ENCODE results near the gene HABP4. TPM values are rescaled to one million over a fixed set of nuclear protein-coding genes. Genes with fewer than 3 reads are reported as not detected.

Gene HABP4
- total RNA-seq, 4 donors from 2014 or later: 6.3 to 13.4 (median 10.2) TPM

GRCh38 chr9:96483733-96484390 is 33.9 kb downstream of the HABP4 start:
- no peak for TF ChIP-seq POLR2A (IDR thresholded peaks at IDR 0.05)
- no peak for TF ChIP-seq CTCF (IDR thresholded peaks at IDR 0.05)
- WGBS, 2 donors: 40 to 44% methylated on average over 3 of the region's 3 CpGs
- H3K4me3 ChIP-seq (ENCODE audit: low read depth, poor library complexity, severe bottlenecking): no peak overlapping the region
- DNase-seq (ENCODE audit: low spot score in 2 of 2): no peak
- intact Hi-C loops (cut with DNase I; ENCODE audit: low total_unique reads): no loop called here

GRCh38 chr9:96484521-96484931 is 34.6 kb downstream of the HABP4 start:
- DNase-seq (ENCODE audit: low spot score in 2 of 2): no peak
- TF ChIP-seq CTCF (IDR thresholded peaks at IDR 0.05) (no peak), POLR2A (IDR thresholded peaks at IDR 0.05) (no peak)
- 86 to 90% methylated on average over 4 of the region's 4 CpGs for WGBS, 2 donors
- intact Hi-C loops (cut with DNase I; ENCODE audit: low total_unique reads): no loop called here
- H3K4me3 ChIP-seq (ENCODE audit: low read depth, poor library complexity, severe bottlenecking): no peak overlapping the region

GRCh38 chr9:96485280-96485679 is 35.3 kb downstream of the HABP4 start:
- H3K4me3 ChIP-seq (ENCODE audit: low read depth, poor library complexity, severe bottlenecking): no peak overlapping the region
- no peak for DNase-seq (ENCODE audit: low spot score in 2 of 2)
- no peak for TF ChIP-seq CTCF (IDR thresholded peaks at IDR 0.05)
- TF ChIP-seq POLR2A (IDR thresholded peaks at IDR 0.05): no peak
- 95% methylated on average over 16 of the region's 16 CpGs for WGBS, 2 donors
- intact Hi-C loops (cut with DNase I; ENCODE audit: low total_unique reads): no loop called here

GRCh38 chr9:96486386-96487028 is 36.5 kb downstream of the HABP4 start:
- intact Hi-C loops (cut with DNase I; ENCODE audit: low total_unique reads): no loop called here
- no peak overlapping the region for H3K4me3 ChIP-seq (ENCODE audit: low read depth, poor library complexity, severe bottlenecking)
- TF ChIP-seq POLR2A (IDR thresholded peaks at IDR 0.05): no peak
- no peak for TF ChIP-seq CTCF (IDR thresholded peaks at IDR 0.05)
- no peak for DNase-seq (ENCODE audit: low spot score in 2 of 2)
- 48 to 55% methylated on average over 6 to 7 of the region's 7 CpGs for WGBS, 2 donors

GRCh38 chr9:96487029-96487396 is 37.0 kb downstream of the HABP4 start:
- DNase-seq (ENCODE audit: low spot score in 2 of 2): no peak
- H3K4me3 ChIP-seq (ENCODE audit: low read depth, poor library complexity, severe bottlenecking): no peak overlapping the region
- TF ChIP-seq CTCF (IDR thresholded peaks at IDR 0.05): no peak
- TF ChIP-seq POLR2A (IDR thresholded peaks at IDR 0.05): no peak
- whole genome bisulfite sequencing, 2 donors: 25 to 54% methylated on average over 1 of the region's 1 CpG
- intact Hi-C loops (cut with DNase I; ENCODE audit: low total_unique reads): no loop called here
